ENCODE data around the gene PTPRF. TPM values are rescaled to one million over a fixed set of nuclear protein-coding genes. Genes with fewer than 3 reads are reported as not detected.

Gene PTPRF
- total and polyA plus RNA-seq, 4 donors = 41.2 to 241 (median 85.6) TPM

DNA sequence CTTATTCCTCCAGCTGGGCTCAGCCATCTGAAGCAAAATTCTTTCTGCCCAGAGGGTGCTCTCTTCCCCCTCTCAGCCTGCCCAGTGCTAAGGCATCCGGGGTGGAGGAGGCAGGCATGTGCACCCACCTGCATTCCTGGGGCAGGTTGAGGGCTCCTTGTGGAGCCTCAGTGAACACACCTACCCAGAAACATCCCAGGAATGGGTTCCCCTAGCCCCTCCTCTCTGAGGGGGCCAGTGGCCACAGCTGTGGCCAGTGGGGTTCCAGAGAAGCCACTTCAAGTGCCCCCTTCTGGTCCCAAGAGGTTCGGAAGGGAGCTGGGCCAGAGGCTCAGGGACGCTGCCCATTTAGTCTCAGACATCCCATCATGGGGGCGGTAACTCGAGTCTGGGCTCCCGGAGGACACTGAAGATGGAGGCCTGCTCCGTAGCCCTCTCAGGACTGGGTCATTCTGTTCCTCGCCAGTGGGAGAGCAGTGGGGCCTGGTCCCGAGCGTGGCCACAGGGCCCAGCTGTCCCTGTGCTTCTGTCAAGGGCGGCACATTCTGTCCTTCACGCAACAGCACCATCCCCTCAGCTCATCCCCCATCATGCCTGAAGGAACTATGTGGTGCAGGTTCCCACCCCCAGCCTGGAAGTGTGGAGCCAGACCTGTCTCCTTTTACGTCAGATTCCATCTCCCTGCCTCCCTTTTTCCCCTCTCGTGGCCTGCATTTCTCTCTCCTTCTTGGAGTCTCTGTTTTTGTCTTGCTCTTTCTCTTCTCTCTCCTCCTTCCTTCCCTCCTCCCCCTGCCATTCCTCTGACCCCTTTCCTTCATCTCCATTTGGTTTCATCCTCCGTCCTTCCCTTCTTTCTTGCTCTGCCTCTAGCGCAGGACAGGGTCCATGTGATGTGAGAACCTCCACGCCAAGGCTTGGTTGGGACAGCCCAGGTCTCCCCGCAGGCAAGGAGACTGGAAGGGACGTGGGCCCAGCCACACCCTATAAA, 69.6 kb downstream of the PTPRF start:
- Histone ChIP-seq H3K27ac (ENCODE audit: low read depth in 1 of 2, low read length in 2 of 2) (no peak overlapping the region), H3K36me3 (ENCODE audit: control insufficient read depth in 4 of 4, insufficient read depth in 3 of 4, low read depth in 1 of 4, low read length in 3 of 4) (peaks cover 14 to 67% (median 42%) of the 10 kb centered on the region in 4 donors), H3K9ac (ENCODE audit: low read depth in 1 of 2, low read length in 2 of 2) (no peak overlapping the region), H3K4me3 (ENCODE audit: low read depth in 1 of 3, low read length in 3 of 3) (no peak overlapping the region), H3K9me3 (ENCODE audit: control insufficient read depth in 4 of 4, low read length in 3 of 4) (no peaks in the 10 kb centered on the region), H3K27me3 (ENCODE audit: control insufficient read depth in 4 of 4, insufficient read depth in 4 of 4, low read length in 3 of 4) (no peaks in the 10 kb centered on the region), H3K4me1 (ENCODE audit: control insufficient read depth in 4 of 4, insufficient read depth in 4 of 4, low read length in 3 of 4) (no peaks in the 10 kb centered on the region)
- DNase-seq (ENCODE audit: low spot score) = no peak
- TF ChIP-seq HNF4G (IDR thresholded peaks at IDR 0.05) = no peak
- no peak for TF ChIP-seq RAD21 (IDR thresholded peaks at IDR 0.05)
- no peak for TF ChIP-seq YY1 (IDR thresholded peaks at IDR 0.05)
- TF ChIP-seq, protein P1, sequence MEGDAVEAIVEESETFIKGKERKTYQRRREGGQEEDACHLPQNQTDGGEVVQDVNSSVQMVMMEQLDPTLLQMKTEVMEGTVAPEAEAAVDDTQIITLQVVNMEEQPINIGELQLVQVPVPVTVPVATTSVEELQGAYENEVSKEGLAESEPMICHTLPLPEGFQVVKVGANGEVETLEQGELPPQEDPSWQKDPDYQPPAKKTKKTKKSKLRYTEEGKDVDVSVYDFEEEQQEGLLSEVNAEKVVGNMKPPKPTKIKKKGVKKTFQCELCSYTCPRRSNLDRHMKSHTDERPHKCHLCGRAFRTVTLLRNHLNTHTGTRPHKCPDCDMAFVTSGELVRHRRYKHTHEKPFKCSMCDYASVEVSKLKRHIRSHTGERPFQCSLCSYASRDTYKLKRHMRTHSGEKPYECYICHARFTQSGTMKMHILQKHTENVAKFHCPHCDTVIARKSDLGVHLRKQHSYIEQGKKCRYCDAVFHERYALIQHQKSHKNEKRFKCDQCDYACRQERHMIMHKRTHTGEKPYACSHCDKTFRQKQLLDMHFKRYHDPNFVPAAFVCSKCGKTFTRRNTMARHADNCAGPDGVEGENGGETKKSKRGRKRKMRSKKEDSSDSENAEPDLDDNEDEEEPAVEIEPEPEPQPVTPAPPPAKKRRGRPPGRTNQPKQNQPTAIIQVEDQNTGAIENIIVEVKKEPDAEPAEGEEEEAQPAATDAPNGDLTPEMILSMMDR (IDR thresholded peaks at IDR 0.05; ENCODE audit: low read depth, low read length, missing input control) = no peak
- TF ChIP-seq EGR1 (IDR thresholded peaks at IDR 0.05; ENCODE audit: low read depth in 2 of 2) = no peak
- no peak for TF ChIP-seq HNF4A (conservative IDR thresholded peaks at IDR 0.05)
- no peak for TF ChIP-seq FOXA1 (IDR thresholded peaks at IDR 0.05)
- TF ChIP-seq TAF1 (conservative IDR thresholded peaks at IDR 0.05) = no peak
- TF ChIP-seq FOXA2 (IDR thresholded peaks at IDR 0.05) = no peak
- TF ChIP-seq, protein P2, sequence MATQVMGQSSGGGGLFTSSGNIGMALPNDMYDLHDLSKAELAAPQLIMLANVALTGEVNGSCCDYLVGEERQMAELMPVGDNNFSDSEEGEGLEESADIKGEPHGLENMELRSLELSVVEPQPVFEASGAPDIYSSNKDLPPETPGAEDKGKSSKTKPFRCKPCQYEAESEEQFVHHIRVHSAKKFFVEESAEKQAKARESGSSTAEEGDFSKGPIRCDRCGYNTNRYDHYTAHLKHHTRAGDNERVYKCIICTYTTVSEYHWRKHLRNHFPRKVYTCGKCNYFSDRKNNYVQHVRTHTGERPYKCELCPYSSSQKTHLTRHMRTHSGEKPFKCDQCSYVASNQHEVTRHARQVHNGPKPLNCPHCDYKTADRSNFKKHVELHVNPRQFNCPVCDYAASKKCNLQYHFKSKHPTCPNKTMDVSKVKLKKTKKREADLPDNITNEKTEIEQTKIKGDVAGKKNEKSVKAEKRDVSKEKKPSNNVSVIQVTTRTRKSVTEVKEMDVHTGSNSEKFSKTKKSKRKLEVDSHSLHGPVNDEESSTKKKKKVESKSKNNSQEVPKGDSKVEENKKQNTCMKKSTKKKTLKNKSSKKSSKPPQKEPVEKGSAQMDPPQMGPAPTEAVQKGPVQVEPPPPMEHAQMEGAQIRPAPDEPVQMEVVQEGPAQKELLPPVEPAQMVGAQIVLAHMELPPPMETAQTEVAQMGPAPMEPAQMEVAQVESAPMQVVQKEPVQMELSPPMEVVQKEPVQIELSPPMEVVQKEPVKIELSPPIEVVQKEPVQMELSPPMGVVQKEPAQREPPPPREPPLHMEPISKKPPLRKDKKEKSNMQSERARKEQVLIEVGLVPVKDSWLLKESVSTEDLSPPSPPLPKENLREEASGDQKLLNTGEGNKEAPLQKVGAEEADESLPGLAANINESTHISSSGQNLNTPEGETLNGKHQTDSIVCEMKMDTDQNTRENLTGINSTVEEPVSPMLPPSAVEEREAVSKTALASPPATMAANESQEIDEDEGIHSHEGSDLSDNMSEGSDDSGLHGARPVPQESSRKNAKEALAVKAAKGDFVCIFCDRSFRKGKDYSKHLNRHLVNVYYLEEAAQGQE (IDR thresholded peaks at IDR 0.05) = no peak
- TF ChIP-seq, protein P3, sequence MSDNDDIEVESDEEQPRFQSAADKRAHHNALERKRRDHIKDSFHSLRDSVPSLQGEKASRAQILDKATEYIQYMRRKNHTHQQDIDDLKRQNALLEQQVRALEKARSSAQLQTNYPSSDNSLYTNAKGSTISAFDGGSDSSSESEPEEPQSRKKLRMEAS (IDR thresholded peaks at IDR 0.05) = no peak
- no peak for TF ChIP-seq RXRA (IDR thresholded peaks at IDR 0.05)
- no peak for TF ChIP-seq GABPA (IDR thresholded peaks at IDR 0.05 in 1 of 2, conservative IDR thresholded peaks at IDR 0.05 in 1 of 2)
- TF ChIP-seq, protein P4, sequence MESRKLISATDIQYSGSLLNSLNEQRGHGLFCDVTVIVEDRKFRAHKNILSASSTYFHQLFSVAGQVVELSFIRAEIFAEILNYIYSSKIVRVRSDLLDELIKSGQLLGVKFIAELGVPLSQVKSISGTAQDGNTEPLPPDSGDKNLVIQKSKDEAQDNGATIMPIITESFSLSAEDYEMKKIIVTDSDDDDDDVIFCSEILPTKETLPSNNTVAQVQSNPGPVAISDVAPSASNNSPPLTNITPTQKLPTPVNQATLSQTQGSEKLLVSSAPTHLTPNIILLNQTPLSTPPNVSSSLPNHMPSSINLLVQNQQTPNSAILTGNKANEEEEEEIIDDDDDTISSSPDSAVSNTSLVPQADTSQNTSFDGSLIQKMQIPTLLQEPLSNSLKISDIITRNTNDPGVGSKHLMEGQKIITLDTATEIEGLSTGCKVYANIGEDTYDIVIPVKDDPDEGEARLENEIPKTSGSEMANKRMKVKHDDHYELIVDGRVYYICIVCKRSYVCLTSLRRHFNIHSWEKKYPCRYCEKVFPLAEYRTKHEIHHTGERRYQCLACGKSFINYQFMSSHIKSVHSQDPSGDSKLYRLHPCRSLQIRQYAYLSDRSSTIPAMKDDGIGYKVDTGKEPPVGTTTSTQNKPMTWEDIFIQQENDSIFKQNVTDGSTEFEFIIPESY (IDR thresholded peaks at IDR 0.05) = no peak
- TF ChIP-seq, protein P5, sequence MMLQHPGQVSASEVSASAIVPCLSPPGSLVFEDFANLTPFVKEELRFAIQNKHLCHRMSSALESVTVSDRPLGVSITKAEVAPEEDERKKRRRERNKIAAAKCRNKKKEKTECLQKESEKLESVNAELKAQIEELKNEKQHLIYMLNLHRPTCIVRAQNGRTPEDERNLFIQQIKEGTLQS (IDR thresholded peaks at IDR 0.05) = no peak
- no peak for TF ChIP-seq SP1 (IDR thresholded peaks at IDR 0.05)
- no peak for TF ChIP-seq NR2F2 (IDR thresholded peaks at IDR 0.05)
- 92% methylated on average over 19 of the region's 19 CpGs for WGBS
